Calu3 (cell line): ENCODE measurements around the gene B4GAT1. TPM values are rescaled to one million over a fixed set of nuclear protein-coding genes. Genes with fewer than 3 reads are reported as not detected.

Source experiments
- BruUV-seq: library from RNA; stranded (reverse); fragments of 400-500 nt; replicated peaks from 2 replicates; lab custom pipeline; 2021; lab: Mats Ljungman, UMichigan
- CTCF ChIA-PET: fragments of 300-600 bp; sonication (Branson Sonifier 250); formaldehyde crosslinking; loops from one replicate; lab custom pipeline; 2022; ENCODE audit warnings: antibody characterized with exemption; lab: Charles Lee
- DNase-seq: peaks from one replicate; pipeline ENCODE4 v3.0.0; 2022
- H3K27ac Mint-ChIP-seq: one replicate; pipeline ENCODE4 v1.8.0; 2022; ENCODE audit warnings: mixed read lengths; ENCODE audit not compliant: unreplicated experiment
- H3K27me3 Mint-ChIP-seq: one replicate; pipeline ENCODE4 v1.8.0; 2022; ENCODE audit warnings: mixed read lengths; ENCODE audit not compliant: unreplicated experiment
- H3K36me3 Mint-ChIP-seq: one replicate; pipeline ENCODE4 v1.8.0; 2022; ENCODE audit warnings: mild to moderate bottlenecking, moderate library complexity, mixed read lengths; ENCODE audit not compliant: insufficient read depth, unreplicated experiment
- H3K4me1 Mint-ChIP-seq: one replicate; pipeline ENCODE4 v1.8.0; 2022; ENCODE audit warnings: mild to moderate bottlenecking, low read depth, mixed read lengths; ENCODE audit not compliant: unreplicated experiment
- H3K4me3 Mint-ChIP-seq: one replicate; pipeline ENCODE4 v1.8.0; 2022; ENCODE audit warnings: mild to moderate bottlenecking, low read depth, moderate library complexity, mixed read lengths; ENCODE audit not compliant: unreplicated experiment
- H3K9me3 Mint-ChIP-seq: one replicate; pipeline ENCODE4 v1.8.0; 2022; ENCODE audit warnings: low read depth, mixed read lengths; ENCODE audit not compliant: unreplicated experiment
- CTCF ChIP-seq: fragments of 200-600 bp; IDR thresholded peaks from one replicate; pipeline ENCODE4 v1.8.0; 2022; ENCODE audit warnings: antibody characterized with exemption; ENCODE audit not compliant: unreplicated experiment
- intact Hi-C: fragments of 100-400 bp; cut with micrococcal nuclease; formaldehyde crosslinking; loops from one replicate; pipeline ENCODE4 v1.10.0; 2022; ENCODE audit not compliant: unreplicated experiment
- total RNA-seq: library from RNA; stranded (reverse); gene quantifications from 2 replicates; pipeline ENCODE4 v1.2.3, GENCODE V29; 2022

B4GAT1 gene
- total RNA-seq, 1 experiment from 2014 or later: 11.8 TPM

GRCh38 chr11:66340596-66341501 is 6.6 kb downstream of the B4GAT1 start:
- intact Hi-C loops: no loop called here
- no peak for DNase-seq
- Mint-ChIP-seq H3K4me3 (no peak overlapping the region), H3K27me3 (no peaks in the 10 kb centered on the region), H3K36me3 (peaks cover 42% of the 10 kb centered on the region), H3K27ac (no peak overlapping the region), H3K4me1 (peaks cover 31% of the 10 kb centered on the region), H3K9me3 (no peaks in the 10 kb centered on the region)
- no peak for TF ChIP-seq CTCF
- no TSS peak for BruUV-seq
- CTCF ChIA-PET: no interaction called here

DNA sequence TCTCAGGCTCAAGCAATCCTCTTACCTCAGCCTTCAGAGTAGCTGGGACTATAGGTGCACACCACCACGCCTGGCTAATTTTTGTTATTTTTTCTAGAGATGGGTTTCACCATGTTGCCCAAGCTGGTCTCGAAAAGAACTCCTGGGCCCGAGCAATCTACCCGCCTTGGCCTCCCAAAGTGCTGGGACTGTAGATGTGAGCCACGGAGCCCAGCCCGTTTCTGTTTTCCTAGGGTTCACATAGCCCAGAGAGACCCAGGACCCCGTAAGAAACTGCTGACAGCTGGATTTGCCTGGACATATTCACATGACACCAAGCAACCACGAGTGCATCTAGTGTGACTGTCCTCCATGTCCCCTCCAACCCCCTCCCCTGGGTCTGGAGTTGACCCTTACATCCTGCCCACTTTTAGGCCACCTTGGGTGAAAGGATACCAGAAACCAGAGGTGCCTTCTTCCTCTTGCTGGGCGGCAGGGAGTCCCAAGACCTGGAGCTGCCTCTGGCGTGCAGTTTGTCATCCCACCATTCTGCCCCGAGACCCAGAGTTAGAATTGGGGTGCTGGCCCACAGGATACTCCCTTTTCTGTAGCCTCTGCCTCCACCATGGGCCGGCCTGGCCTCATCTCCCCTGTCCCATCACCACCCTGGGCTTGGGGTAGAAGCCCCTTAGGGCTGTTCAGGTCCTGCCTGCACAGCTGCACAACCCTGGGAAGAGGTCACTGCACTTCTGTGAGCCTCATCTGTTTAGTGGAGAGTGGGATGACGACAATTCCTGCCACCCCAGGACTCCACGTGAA is 7.5 kb downstream of the B4GAT1 start:
- DNase-seq: no peak
- intact Hi-C loops: no loop called here
- Mint-ChIP-seq H3K27me3 (no peaks in the 10 kb centered on the region), H3K27ac (no peak overlapping the region), H3K4me1 (peaks cover 38% of the 10 kb centered on the region), H3K4me3 (no peak overlapping the region), H3K36me3 (peaks cover 43% of the 10 kb centered on the region), H3K9me3 (no peaks in the 10 kb centered on the region)
- BruUV-seq: no TSS peak
- CTCF ChIA-PET: interaction anchor here (0.6 kb wide), 2 partner anchors 13 to 23 kb away, joined by 3 read pairs; partner anchors contain the start of gene CD248
- TF ChIP-seq CTCF: no peak

- DNase-seq: no peak
- Mint-ChIP-seq H3K9me3 (no peaks in the 10 kb centered on the region), H3K36me3 (peaks cover 37% of the 10 kb centered on the region), H3K27me3 (no peaks in the 10 kb centered on the region), H3K4me3 (no peak overlapping the region), H3K4me1 (peaks cover 38% of the 10 kb centered on the region), H3K27ac (no peak overlapping the region)
- BruUV-seq: no TSS peak
- CTCF ChIA-PET: interaction anchor here (0.6 kb wide), 2 partner anchors 14 to 22 kb away, joined by 3 read pairs; partner anchors contain the start of gene CD248
- intact Hi-C loops: no loop called here
- no peak for TF ChIP-seq CTCF
Measured at GRCh38 chr11:66339162-66339675, 8.2 kb downstream of the B4GAT1 start.
